ENCODE measurements around the gene CEP43.

CEP43 gene

GRCh38 chr6:166969390-166970002 lies 29.7 kb upstream of the CEP43 start:
- DNase-seq = peak; percentile 11

GRCh38 chr6:166970091-166970490 lies 29.1 kb upstream of the CEP43 start:
- no peak for DNase-seq

GRCh38 chr6:166970776-166971175 lies 28.4 kb upstream of the CEP43 start:
- no peak for DNase-seq

DNA sequence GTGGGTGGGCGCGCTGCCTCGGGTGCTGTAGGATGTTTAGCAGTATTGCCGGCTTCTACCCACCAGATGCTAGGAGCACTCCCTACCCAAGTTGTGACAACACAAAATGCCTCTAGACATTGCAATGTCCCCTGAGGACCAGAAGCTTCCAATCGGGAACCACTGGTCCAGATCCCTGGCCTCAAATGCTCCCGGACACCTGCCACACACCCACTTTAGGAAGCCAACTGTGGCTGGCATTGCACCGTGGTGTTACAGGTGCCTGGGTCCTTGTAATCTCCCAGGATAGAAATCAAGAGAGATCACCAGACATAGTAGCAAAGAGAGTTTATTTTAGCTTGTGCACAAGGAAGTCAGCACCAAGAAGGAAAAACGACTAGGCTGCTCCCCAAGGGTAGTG lies 27.9 kb upstream of the CEP43 start:
- DNase-seq = no peak

GRCh38 chr6:166972101-166972500 lies 27.1 kb upstream of the CEP43 start:
- DNase-seq = no peak

DNA sequence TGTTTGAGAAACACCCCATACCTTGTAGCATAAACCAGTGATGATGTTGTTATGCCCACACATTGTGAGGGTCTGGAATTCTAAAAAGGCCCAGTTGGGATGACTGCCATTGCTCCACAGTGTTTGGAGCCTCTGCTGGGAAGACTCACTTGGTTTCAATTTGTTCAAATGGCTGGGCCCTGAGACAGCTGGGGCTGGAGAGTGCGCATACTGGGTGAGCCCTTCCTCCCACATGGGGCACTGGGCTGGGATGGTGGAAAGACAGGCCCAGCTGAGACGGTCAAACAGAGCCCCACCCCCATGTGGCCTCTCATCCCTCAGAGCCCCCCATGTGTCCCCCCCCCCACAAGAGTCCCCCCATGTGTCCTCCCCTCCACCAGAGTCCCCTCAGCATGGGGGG lies 22.6 kb upstream of the CEP43 start:
- DNase-seq = no peak

GRCh38 chr6:166977621-166978525 lies 21.3 kb upstream of the CEP43 start:
- no peak for DNase-seq

- DNase-seq = no peak
These were observed 18.5 kb upstream of the CEP43 start for GRCh38 chr6:166980738-166981137.

DNA sequence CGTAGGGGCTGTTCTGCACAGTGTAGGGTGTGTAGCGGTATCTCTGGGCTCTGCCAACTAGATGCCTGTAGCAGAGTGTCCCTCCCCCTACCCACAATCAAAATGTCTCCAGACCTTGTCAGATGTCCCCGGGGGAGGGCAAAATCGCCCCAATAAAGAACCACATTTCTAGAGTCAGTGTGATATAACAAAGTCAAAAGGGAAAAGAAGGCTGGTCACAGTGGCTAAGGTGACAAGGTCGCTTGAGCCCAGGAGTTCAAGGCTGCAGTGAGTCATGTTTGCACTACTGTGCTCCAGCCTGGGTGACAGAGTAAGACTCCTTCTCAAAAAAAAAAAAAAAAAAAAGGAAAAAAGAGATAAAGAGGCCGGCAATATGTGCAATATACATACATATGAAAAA lies 11.7 kb upstream of the CEP43 start:
- no peak for DNase-seq

- DNase-seq = no peak
These were observed 11.3 kb upstream of the CEP43 start for GRCh38 chr6:166987930-166988329.

GRCh38 chr6:166988674-166989201 lies 10.5 kb upstream of the CEP43 start:
- DNase-seq = no peak

DNA sequence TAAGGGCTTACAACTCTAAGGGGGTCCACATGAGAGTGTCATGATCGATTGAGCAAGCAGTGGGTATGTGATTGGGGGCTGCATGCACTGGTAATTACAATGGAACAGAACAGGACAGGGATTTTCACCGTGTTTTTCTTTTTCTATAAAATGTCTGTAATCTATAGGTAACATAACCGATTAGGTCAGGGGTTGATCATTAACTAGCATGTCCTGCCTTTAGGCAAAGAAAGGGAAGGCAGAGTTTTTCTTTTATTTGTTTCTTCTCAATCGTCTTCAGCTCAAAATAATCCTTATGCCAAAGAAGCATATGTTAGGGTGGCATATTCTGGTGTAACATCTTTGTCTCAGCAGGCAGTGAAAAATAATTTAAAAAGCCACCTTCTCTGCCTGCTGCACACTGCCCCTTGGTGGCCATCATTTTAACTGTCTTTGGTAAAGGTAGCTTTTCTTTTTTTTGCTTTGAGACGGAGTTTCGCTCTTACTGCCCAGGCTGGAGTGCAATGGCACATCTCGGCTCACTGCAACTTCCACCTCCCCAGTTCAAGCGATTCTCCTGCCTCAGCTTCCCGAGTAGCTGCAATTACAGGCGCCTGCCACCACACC lies 9.7 kb upstream of the CEP43 start:
- DNase-seq = peak; percentile 52

- no peak for DNase-seq
These were observed 2.8 kb upstream of the CEP43 start for GRCh38 chr6:166996406-166996805.

- DNase-seq = no peak
These were observed 1.8 kb upstream of the CEP43 start for GRCh38 chr6:166997348-166997747.

- peak; percentile 46 for DNase-seq
These were observed 1.4 kb upstream of the CEP43 start for GRCh38 chr6:166997768-166998255.

DNA sequence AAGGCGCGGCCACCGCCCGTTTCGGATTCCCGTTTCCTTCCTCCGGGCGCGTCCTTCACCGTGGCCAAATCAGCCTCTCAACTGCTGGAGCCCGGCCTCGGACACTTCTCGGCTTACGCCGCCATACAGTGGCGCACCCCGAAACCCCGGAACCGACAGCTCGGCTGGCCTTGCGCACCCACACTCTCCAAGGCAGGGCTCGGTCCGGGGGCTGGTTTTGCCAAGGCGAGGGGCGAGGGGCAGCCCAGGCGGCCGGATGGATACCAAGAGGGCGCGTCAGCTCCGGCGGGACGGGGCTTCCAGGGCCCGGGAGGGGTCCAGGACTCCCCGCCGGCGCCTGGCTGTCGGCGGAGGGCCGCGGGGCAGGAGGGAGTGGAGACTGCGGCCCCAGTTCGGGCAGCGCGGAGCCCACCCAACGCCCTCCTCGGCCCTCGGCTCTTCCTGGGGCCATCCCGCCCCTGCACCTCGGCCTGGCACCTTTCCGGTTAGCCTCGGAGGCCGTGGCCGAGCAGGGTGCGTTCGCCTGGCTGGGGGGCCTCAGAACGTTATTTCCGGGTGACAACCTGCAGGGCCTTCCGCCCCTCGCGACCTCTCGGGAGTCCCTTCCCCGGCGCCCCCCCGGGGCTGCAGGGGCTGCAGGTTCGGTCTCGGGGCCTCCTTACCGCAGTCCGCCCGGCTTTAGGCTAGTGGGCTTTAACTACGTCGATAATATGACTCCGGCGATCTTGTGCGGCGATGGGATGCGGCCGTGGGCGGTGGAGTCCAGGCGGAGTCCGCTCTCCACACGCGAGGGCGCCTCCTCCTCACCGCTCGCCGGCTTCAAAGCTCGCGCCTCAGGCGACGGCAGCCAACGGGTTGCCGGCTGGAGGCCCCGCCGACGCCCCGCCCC lies 697 bp upstream of the CEP43 start:
- no peak for DNase-seq

DNA sequence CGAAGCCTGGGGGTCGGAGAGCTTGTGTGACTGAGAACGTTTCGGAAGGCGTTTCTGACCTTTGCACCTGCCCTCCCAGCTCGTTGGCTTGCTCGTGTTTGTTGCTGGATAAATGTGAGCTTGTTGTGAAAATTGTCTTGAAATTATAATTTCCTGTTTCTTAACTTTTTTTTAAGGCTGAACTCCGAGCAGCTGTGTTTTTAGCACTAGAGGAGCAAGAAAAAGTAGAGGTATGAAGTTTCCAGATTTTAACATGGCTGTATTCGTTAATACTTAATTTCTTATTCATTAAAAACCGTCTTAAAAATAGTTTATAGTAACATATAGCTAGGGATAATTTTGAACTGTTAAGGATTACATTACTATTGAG lies 672 bp downstream of the CEP43 start:
- DNase-seq = peak; percentile 4

- DNase-seq = no peak
These were observed 1.6 kb downstream of the CEP43 start for GRCh38 chr6:167000759-167001158.

- no peak for DNase-seq
These were observed 6.4 kb downstream of the CEP43 start for GRCh38 chr6:167005350-167006159.

DNA sequence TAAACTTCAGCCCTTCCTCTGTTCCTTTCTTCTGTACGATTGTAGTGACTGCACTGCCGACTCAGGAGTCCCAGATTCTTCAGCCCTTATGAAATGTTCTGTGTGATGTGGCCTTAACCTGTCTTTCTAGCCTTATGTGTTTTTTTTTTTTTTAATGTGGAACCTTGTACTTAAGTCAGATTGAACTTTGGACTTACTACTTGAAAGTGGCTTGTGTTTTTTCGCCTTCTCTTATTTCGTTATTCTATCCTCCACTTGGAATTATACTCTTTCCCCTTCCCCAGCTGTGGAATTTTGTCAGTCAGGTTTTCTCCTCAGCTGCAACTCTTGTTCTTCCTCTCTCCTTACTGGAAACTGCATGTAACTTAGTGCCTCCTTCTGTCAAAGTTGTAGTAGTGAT lies 8.8 kb downstream of the CEP43 start:
- DNase-seq = no peak

DNA sequence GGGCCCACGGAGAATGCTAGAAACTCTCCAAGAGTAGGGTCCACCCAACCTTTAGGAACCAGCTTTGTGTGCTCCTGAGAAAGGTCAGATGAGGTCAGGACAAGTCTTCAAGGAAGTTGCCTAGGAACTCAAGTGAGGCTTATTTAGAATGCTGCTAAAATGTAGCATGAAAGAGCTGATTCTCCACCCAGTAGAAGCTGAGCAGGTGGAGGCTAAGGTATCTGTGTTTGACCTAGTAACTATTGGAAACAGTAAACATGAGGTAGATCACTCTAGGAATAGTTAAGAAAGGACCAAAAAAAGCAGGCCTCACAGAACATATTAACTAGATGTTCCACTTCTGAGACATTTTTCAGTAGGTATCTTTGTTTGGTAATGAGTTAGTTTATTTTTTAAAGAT lies 13.9 kb downstream of the CEP43 start:
- DNase-seq = peak; percentile 9

- DNase-seq = no peak
These were observed 14.7 kb downstream of the CEP43 start for GRCh38 chr6:167013946-167014345.
